HepG2 (cell line): ENCODE measurements around the gene VPS54. TPM values are rescaled to one million over a fixed set of nuclear protein-coding genes. Genes with fewer than 3 reads are reported as not detected.

Experiments used
- ATF7-NPFF ChIP-seq: sonication (generic); formaldehyde crosslinking; IDR thresholded peaks from 2 replicates; pipeline ENCODE4 v1.8.1; 2023; ENCODE audit warnings: mild to moderate bottlenecking, low read depth, missing genetic modification reagents, moderate library complexity
- CHD4 ChIP-seq: fragments of 200-600 bp; sonication (generic); IDR thresholded peaks from 2 replicates; pipeline ENCODE4 v1.7.0; 2017; ENCODE audit warnings: mild to moderate bottlenecking, low read length, borderline replicate concordance
- HMGA1 ChIP-seq: sonication (generic); formaldehyde crosslinking; conservative IDR thresholded peaks from 2 replicates; pipeline ENCODE4 v1.4.0; 2020; ENCODE audit warnings: missing genetic modification reagents
- MEF2D ChIP-seq: sonication (generic); formaldehyde crosslinking; IDR thresholded peaks from 2 replicates; pipeline ENCODE4 v1.5.1; 2020; ENCODE audit warnings: mild to moderate bottlenecking, missing genetic modification reagents
- NRL ChIP-seq: sonication (generic); formaldehyde crosslinking; IDR thresholded peaks from 2 replicates; pipeline ENCODE4 v1.5.0; 2020; ENCODE audit warnings: missing genetic modification reagents, mild to moderate bottlenecking, moderate library complexity, borderline replicate concordance
- PHF21A ChIP-seq: sonication (generic); formaldehyde crosslinking; IDR thresholded peaks from 2 replicates; pipeline ENCODE4 v1.5.0; 2020; ENCODE audit warnings: mild to moderate bottlenecking, missing genetic modification reagents
- PITX1 ChIP-seq: sonication (generic); formaldehyde crosslinking; IDR thresholded peaks from 2 replicates; pipeline ENCODE4 v1.5.1; 2020; ENCODE audit warnings: mild to moderate bottlenecking, missing genetic modification reagents
- RXRB ChIP-seq: IDR thresholded peaks from 2 replicates; pipeline ENCODE4 v1.6.1; 2016; ENCODE audit warnings: borderline replicate concordance, missing genetic modification reagents, missing compliant biosample characterization
- ZFP36L2 ChIP-seq: sonication (generic); formaldehyde crosslinking; IDR thresholded peaks from 2 replicates; pipeline ENCODE4 v1.4.0; 2020; ENCODE audit warnings: missing genetic modification reagents
- ZNF224 ChIP-seq: sonication (generic); formaldehyde crosslinking; IDR thresholded peaks from 2 replicates; pipeline ENCODE4 v1.5.0; 2020; ENCODE audit warnings: mild to moderate bottlenecking, missing genetic modification reagents
- ZNF343 ChIP-seq: sonication (generic); formaldehyde crosslinking; IDR thresholded peaks from 2 replicates; pipeline ENCODE4 v1.4.0; 2020; ENCODE audit warnings: mild to moderate bottlenecking, missing genetic modification reagents
- ZNF703 ChIP-seq: sonication (generic); formaldehyde crosslinking; IDR thresholded peaks from 2 replicates; pipeline ENCODE4 v1.5.1; 2020; ENCODE audit warnings: missing genetic modification reagents, mild to moderate bottlenecking, moderate library complexity, borderline replicate concordance
- polyA plus RNA-seq, 8 experiments: library from polyadenylated mRNA; depleted of rRNA in 3 of 8; stranded (reverse) in 7 of 8; unstranded in 1 of 8; fragments of >200 nt; fragmentation: Illumina TruSeq in 4 of 8; extraction: Trizol in 4 of 8; gene quantifications; 2 replicates each; pipeline versions ENCODE4 v1.2.1 to v1.2.3, GENCODE V29; 2011 to 2016; ENCODE audit warnings: low read depth in 4 of 8, missing spikeins in 1 of 8, mixed read lengths in 1 of 8; ENCODE audit not compliant: insufficient read depth in 1 of 8
- total RNA-seq, 5 experiments: library from RNA; depleted of rRNA; stranded (reverse); fragments of >200 nt; fragmentation: Illumina TruSeq; extraction: Trizol; gene quantifications; 2 replicates each; pipeline ENCODE4 v1.2.3, GENCODE V29; 2016; ENCODE audit warnings: low read depth in 1 of 5
- TF ChIP-seq, protein P1 (sequence below): IDR thresholded peaks from 2 replicates; pipeline ENCODE4 v1.6.1; 2018; ENCODE audit warnings: missing genetic modification reagents, mild to moderate bottlenecking, missing compliant biosample characterization
- TF ChIP-seq, protein P2 (sequence below), 2 experiments: IDR thresholded peaks; 2 replicates each; pipeline ENCODE4 v1.6.1; 2011 to 2012; ENCODE audit warnings: low read length in 2 of 2, borderline replicate concordance in 1 of 2, low read depth in 1 of 2, mild to moderate bottlenecking in 1 of 2, moderate library complexity in 1 of 2
- TF ChIP-seq, protein P3 (sequence below): sonication (generic); formaldehyde crosslinking; IDR thresholded peaks from 2 replicates; pipeline ENCODE4 v1.4.0; 2020; ENCODE audit warnings: missing genetic modification reagents
- TF ChIP-seq, protein P4 (sequence below): sonication (generic); formaldehyde crosslinking; IDR thresholded peaks from 2 replicates; pipeline ENCODE4 v1.8.1; 2023; ENCODE audit warnings: missing genetic modification reagents, mild to moderate bottlenecking, borderline replicate concordance
- TF ChIP-seq, protein P5 (sequence below): sonication (generic); formaldehyde crosslinking; IDR thresholded peaks from 2 replicates; pipeline ENCODE4 v1.4.0; 2020; ENCODE audit warnings: missing genetic modification reagents

The VPS54 gene
- total and polyA plus RNA-seq, 2 of the 13 experiments (the other 11 are each of a cell fraction or from before 2014, with no cell fraction given), result 64.7 to 77.5 TPM

DNA sequence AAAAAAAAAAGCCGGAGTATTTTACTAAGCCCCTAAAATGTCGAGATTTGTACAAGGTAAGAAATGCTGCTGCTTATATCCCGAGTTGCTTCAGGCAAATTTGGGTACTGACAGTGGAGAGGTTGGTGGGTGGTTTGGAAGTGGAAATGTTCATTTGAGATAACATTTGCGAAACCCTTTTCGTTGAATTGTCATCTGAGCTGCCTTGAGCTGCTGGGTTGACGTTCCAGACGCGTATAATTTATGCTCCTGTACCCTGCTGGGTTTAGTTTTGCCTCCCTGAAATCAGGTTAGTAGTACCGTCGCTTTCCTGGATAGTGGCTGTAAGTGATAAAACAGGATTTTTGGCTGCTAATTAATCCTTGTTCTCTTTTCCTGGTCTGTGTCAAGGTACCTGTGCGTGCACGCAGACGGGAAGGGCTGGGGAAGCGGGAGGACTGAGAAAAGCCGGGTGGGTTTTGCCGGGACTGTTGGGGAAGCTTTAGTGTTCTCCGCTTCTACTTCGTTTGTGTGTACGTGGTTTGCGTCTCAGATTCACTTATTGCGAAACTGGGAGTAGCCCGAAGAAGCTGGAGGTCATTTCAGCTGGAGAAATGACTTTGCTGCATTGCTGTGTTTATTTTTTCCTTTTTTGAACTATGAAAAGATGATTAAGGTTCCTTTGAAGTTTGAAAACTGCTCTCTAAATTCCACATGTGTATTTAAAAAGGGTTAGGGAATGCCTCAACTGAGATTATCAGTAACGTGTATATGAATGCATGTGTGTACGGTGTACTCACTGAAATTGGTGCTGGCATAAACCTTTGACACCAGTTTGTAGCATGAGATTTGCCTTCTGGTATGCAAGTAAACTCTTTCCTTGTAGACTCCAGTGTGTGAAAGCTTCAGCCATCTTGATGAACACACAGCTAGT lies 176.8 kb downstream of the VPS54 start (continued):
- TF ChIP-seq, protein P1, sequence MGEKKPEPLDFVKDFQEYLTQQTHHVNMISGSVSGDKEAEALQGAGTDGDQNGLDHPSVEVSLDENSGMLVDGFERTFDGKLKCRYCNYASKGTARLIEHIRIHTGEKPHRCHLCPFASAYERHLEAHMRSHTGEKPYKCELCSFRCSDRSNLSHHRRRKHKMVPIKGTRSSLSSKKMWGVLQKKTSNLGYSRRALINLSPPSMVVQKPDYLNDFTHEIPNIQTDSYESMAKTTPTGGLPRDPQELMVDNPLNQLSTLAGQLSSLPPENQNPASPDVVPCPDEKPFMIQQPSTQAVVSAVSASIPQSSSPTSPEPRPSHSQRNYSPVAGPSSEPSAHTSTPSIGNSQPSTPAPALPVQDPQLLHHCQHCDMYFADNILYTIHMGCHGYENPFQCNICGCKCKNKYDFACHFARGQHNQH, result peak; percentile 58
- TF ChIP-seq PITX1 (CRISPR knock-in tag) (0 out of 2 replicates have a peak, but pooled peaks have one; percentile 34), MEF2D (peak; percentile 55; the same call in 1 of the 2 replicates), RXRB (peak; percentile 70; the same call in 1 of the 2 replicates), ZNF224 (CRISPR knock-in tag) (no peak), ZNF343 (CRISPR knock-in tag) (0 out of 2 replicates have a peak, but pooled peaks have one; percentile 40), CHD4 (no peak), NRL (CRISPR knock-in tag) (no peak), ZFP36L2 (CRISPR knock-in tag) (no peak), ZNF703 (CRISPR knock-in tag) (no peak), HMGA1 (no peak), PHF21A (CRISPR knock-in tag) (peak; percentile 70; the same call in 1 of the 2 replicates), ATF7-NPFF (CRISPR knock-in tag) (peak; percentile 46; the same call in 1 of the 2 replicates)
- TF ChIP-seq, protein P2, sequence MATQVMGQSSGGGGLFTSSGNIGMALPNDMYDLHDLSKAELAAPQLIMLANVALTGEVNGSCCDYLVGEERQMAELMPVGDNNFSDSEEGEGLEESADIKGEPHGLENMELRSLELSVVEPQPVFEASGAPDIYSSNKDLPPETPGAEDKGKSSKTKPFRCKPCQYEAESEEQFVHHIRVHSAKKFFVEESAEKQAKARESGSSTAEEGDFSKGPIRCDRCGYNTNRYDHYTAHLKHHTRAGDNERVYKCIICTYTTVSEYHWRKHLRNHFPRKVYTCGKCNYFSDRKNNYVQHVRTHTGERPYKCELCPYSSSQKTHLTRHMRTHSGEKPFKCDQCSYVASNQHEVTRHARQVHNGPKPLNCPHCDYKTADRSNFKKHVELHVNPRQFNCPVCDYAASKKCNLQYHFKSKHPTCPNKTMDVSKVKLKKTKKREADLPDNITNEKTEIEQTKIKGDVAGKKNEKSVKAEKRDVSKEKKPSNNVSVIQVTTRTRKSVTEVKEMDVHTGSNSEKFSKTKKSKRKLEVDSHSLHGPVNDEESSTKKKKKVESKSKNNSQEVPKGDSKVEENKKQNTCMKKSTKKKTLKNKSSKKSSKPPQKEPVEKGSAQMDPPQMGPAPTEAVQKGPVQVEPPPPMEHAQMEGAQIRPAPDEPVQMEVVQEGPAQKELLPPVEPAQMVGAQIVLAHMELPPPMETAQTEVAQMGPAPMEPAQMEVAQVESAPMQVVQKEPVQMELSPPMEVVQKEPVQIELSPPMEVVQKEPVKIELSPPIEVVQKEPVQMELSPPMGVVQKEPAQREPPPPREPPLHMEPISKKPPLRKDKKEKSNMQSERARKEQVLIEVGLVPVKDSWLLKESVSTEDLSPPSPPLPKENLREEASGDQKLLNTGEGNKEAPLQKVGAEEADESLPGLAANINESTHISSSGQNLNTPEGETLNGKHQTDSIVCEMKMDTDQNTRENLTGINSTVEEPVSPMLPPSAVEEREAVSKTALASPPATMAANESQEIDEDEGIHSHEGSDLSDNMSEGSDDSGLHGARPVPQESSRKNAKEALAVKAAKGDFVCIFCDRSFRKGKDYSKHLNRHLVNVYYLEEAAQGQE (IDR thresholded peaks at IDR 0.05; ENCODE audit: borderline replicate concordance in 1 of 2, low read depth in 1 of 2, low read length in 2 of 2), result 0 out of 4 replicates have a peak, but pooled peaks of 1 of the 2 experiments have one; percentile 15
- TF ChIP-seq, protein P3, sequence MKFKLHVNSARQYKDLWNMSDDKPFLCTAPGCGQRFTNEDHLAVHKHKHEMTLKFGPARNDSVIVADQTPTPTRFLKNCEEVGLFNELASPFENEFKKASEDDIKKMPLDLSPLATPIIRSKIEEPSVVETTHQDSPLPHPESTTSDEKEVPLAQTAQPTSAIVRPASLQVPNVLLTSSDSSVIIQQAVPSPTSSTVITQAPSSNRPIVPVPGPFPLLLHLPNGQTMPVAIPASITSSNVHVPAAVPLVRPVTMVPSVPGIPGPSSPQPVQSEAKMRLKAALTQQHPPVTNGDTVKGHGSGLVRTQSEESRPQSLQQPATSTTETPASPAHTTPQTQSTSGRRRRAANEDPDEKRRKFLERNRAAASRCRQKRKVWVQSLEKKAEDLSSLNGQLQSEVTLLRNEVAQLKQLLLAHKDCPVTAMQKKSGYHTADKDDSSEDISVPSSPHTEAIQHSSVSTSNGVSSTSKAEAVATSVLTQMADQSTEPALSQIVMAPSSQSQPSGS (CRISPR knock-in tag), result no peak; the same call in 1 of the 2 replicates
- TF ChIP-seq, protein P4, sequence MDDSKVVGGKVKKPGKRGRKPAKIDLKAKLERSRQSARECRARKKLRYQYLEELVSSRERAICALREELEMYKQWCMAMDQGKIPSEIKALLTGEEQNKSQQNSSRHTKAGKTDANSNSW (CRISPR knock-in tag), result 0 out of 2 replicates have a peak, but pooled peaks have one; percentile 60
- TF ChIP-seq, protein P5, sequence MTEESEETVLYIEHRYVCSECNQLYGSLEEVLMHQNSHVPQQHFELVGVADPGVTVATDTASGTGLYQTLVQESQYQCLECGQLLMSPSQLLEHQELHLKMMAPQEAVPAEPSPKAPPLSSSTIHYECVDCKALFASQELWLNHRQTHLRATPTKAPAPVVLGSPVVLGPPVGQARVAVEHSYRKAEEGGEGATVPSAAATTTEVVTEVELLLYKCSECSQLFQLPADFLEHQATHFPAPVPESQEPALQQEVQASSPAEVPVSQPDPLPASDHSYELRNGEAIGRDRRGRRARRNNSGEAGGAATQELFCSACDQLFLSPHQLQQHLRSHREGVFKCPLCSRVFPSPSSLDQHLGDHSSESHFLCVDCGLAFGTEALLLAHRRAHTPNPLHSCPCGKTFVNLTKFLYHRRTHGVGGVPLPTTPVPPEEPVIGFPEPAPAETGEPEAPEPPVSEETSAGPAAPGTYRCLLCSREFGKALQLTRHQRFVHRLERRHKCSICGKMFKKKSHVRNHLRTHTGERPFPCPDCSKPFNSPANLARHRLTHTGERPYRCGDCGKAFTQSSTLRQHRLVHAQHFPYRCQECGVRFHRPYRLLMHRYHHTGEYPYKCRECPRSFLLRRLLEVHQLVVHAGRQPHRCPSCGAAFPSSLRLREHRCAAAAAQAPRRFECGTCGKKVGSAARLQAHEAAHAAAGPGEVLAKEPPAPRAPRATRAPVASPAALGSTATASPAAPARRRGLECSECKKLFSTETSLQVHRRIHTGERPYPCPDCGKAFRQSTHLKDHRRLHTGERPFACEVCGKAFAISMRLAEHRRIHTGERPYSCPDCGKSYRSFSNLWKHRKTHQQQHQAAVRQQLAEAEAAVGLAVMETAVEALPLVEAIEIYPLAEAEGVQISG (CRISPR knock-in tag), result peak; percentile 39
